Vagina (tissue), 2 donors: Measurements from ENCODE around the gene APBB1.

Experiments used
- CTCF ChIP-seq, 3 experiments: fragments of 450-650 bp in 2 of 3; fragments of 200-600 bp in 1 of 3; sonication (generic) in 1 of 3; IDR thresholded peaks; one replicate each; pipeline ENCODE4 v1.5.1; 2017 to 2019; ENCODE audit warnings: antibody characterized with exemption in 3 of 3, mild to moderate bottlenecking in 2 of 3, moderate library complexity in 2 of 3
- POLR2A ChIP-seq, 2 donors: fragments of 450-650 bp; IDR thresholded peaks; one replicate each; pipeline ENCODE4 v1.6.1; 2017; ENCODE audit warnings: antibody characterized with exemption in 2 of 2, mild to moderate bottlenecking in 2 of 2, moderate library complexity in 2 of 2
- POLR2AphosphoS5 ChIP-seq, 2 donors: sonication (generic); formaldehyde crosslinking; IDR thresholded peaks; one replicate each; pipeline ENCODE4 v1.9.0; 2017; ENCODE audit warnings: antibody characterized with exemption in 2 of 2, mild to moderate bottlenecking in 2 of 2, low read depth in 1 of 2; ENCODE audit not compliant: insufficient read depth in 1 of 2

DNA sequence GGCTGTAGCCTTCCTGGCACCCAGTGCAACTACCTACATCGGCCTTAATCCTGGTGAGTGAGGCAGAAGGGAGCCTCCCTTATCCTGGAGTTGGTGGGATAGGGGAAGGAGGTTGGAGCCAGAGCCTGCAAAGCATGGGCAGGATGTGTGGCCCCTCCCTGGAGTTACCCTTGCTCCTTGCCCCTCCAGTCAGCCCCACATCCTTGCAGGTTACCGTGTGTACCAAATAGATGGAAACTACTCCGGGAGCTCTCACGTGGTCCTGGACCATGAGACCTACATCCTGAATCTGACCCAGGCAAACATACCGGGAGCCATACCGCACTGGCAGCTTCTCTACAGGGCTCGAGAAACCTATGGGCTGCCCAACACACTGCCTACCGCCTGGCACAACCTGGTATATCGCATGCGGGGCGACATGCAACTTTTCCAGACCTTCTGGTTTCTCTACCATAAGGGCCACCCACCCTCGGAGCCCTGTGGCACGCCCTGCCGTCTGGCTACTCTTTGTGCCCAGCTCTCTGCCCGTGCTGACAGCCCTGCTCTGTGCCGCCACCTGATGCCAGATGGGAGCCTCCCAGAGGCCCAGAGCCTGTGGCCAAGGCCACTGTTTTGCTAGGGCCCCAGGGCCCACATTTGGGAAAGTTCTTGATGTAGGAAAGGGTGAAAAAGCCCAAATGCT, 24.8 kb downstream of the APBB1 start:
- TF ChIP-seq CTCF (IDR thresholded peaks at IDR 0.05) (no peak), POLR2AphosphoS5 (IDR thresholded peaks at IDR 0.05; ENCODE audit: insufficient read depth in 1 of 2, low read depth in 1 of 2) (no peak), POLR2A (IDR thresholded peaks at IDR 0.05) (no peak)
